HUES6 (cell line): ENCODE measurements around the gene PGBD5.

Source experiments
- H3K27ac ChIP-seq: 2 replicates; pipeline ENCODE4 v1.7.0; 2013; ENCODE audit warnings: low read depth, mild to moderate bottlenecking, low read length, inconsistent platforms
- H3K27me3 ChIP-seq: 2 replicates; pipeline ENCODE4 v1.6.1; 2013; ENCODE audit warnings: low read length; ENCODE audit not compliant: control insufficient read depth, insufficient read depth
- H3K36me3 ChIP-seq: 2 replicates; pipeline ENCODE4 v1.6.1; 2013; ENCODE audit warnings: low read length; ENCODE audit not compliant: control insufficient read depth, insufficient read depth
- H3K4me1 ChIP-seq: 2 replicates; pipeline ENCODE4 v1.6.1; 2013; ENCODE audit warnings: low read length; ENCODE audit not compliant: control insufficient read depth, insufficient read depth
- H3K4me3 ChIP-seq: 2 replicates; pipeline ENCODE4 v1.5.1; 2013; ENCODE audit warnings: low read depth, low read length
- H3K9ac ChIP-seq: one replicate; pipeline ENCODE4 v1.6.1; 2013; ENCODE audit warnings: mild to moderate bottlenecking, low read length
- H3K9me3 ChIP-seq: 2 replicates; pipeline ENCODE4 v1.6.1; 2013; ENCODE audit warnings: low read depth, low read length; ENCODE audit not compliant: control insufficient read depth, insufficient read depth

The PGBD5 gene

DNA sequence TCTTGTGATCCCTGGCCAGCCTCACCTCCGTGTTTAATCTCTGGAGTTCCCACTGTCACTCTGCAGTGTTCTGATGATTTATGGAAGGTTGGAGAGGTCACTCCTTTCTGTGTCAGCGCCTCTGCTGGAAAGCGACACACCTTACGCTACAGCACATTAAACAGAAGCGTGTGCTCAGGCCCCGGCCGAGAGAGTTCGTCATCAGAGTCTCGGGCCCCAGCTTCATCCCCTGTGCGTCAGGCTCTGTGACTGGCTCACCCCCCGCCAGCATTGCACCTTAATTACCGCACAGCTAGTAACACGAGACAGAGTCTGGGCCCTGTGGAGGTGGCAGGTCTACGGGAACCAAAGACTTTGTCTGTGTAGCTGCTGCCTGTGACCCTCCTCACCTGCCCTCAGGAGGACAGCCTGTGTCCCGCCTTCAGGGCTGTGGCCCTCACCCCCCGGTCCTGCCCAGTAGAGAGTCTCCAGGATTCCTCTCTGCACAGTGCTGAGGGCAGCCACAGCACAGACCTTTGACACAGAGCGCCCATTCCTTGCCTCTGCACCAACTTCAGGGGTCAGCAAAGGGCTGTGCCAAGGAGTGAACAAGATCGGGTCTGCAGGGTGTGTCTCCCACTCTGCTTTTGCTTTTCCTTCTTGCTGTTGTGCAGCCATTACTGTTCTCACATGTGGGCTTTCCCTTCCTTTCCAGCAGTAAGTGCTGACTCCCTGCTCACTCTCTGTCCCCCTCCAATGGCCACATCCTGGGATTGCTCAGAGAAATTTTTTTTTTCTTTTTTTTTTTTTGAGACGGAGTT is 157.6 kb downstream of the PGBD5 start:
- Histone ChIP-seq H3K9ac (no peak overlapping the region), H3K27ac (no peak overlapping the region), H3K9me3 (no peaks in the 10 kb centered on the region), H3K4me1 (peaks cover 7% of the 10 kb centered on the region), H3K36me3 (peaks cover 26% of the 10 kb centered on the region), H3K4me3 (no peak overlapping the region), H3K27me3 (no peaks in the 10 kb centered on the region)

DNA sequence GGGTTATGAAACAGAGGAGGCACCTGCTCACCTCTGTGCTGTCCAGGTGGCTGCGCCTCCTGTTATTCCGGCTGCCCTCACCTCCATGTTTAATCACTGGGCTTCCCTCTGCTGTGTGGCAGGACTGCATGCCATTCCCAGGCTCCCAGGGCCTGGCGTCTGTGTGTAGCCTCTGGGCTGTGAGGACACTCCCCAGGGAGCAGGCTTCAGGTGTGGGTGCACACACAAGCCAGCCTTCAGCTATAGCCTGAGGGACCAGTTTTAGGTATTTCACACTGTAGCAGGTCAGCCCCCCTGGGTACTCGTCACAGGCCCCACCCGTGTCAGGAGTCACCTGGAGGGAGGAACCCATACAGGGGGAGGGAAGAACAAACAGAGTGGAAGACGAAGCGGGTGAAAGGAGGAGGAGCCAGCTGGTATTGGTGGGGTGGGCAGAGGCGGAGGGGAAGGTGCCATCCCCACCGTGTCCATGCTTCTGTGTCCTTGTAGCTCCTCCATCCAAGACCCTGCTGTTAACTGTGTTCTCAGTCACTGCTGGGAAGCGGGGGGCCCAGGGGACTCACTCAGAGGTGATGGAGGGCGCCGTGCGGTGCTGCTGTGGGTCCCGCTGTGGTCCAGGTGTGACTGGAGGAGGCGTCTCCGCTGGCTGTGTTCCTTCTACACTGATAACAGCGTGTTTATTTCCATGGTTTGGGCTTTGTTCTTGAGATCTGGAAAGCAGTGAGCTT is 158.6 kb downstream of the PGBD5 start:
- Histone ChIP-seq H3K9ac (no peak overlapping the region), H3K9me3 (no peaks in the 10 kb centered on the region), H3K27me3 (no peaks in the 10 kb centered on the region), H3K36me3 (peaks cover 34% of the 10 kb centered on the region), H3K4me3 (no peak overlapping the region), H3K27ac (no peak overlapping the region), H3K4me1 (peaks cover 7% of the 10 kb centered on the region)

- Histone ChIP-seq H3K9ac (no peak overlapping the region), H3K4me3 (no peak overlapping the region), H3K27me3 (no peaks in the 10 kb centered on the region), H3K9me3 (no peaks in the 10 kb centered on the region), H3K27ac (no peak overlapping the region), H3K4me1 (peaks cover 7% of the 10 kb centered on the region), H3K36me3 (peaks cover 34% of the 10 kb centered on the region)
Measured at GRCh38 chr1:230266456-230266855, 159.7 kb downstream of the PGBD5 start.

GRCh38 chr1:230265200-230266115 is 160.7 kb downstream of the PGBD5 start:
- peaks cover 7% of the 10 kb centered on the region for H3K4me1 ChIP-seq
- no peak overlapping the region for H3K27ac ChIP-seq
- H3K27me3 ChIP-seq = no peaks in the 10 kb centered on the region
- no peak overlapping the region for H3K9ac ChIP-seq
- peaks cover 34% of the 10 kb centered on the region for H3K36me3 ChIP-seq
- no peaks in the 10 kb centered on the region for H3K9me3 ChIP-seq
- no peak overlapping the region for H3K4me3 ChIP-seq
